Panc1 (cell line): Measurements from ENCODE around the gene TSC22D4. TPM values are rescaled to one million over a fixed set of nuclear protein-coding genes. Genes with fewer than 3 reads are reported as not detected.

Experiments
- ATAC-seq: fragments of 200-7000 bp; cut with Tn5 transposase; 2 replicates; pipeline ENCODE4 v1.9.1; 2020; ENCODE audit warnings: mild to moderate bottlenecking, moderate library complexity
- BruUV-seq: library from RNA; stranded (reverse); fragments of 400-500 nt; replicated peaks from 2 replicates; lab custom pipeline; 2021; lab: Mats Ljungman, UMichigan
- CTCF ChIA-PET: fragments of 300-600 bp; sonication (Branson Sonifier 250); formaldehyde crosslinking; loops from one replicate; lab custom pipeline; 2022; ENCODE audit warnings: antibody characterized with exemption; lab: Charles Lee
- POLR2A ChIA-PET: fragments of 300-600 bp; sonication (Branson Sonifier 250); formaldehyde crosslinking; loops from one replicate; lab custom pipeline; 2022; ENCODE audit warnings: antibody characterized with exemption; lab: Charles Lee
- DNase-seq: peaks from one replicate; pipeline ENCODE4 v3.0.0-alpha.2; 2010; ENCODE audit warnings: low read depth, low spot score
- H3K27ac ChIP-seq: 2 replicates; pipeline ENCODE4 v1.5.1; 2011; ENCODE audit warnings: mild to moderate bottlenecking, low read length, inconsistent platforms
- H3K27me3 ChIP-seq: fragments of 200-500 bp; sonication (Bioruptor generic); 2 replicates; pipeline ENCODE4 v1.6.0; 2014; ENCODE audit warnings: low read length, inconsistent platforms; ENCODE audit not compliant: control insufficient read depth, insufficient read depth
- H3K36me3 ChIP-seq: fragments of 200-500 bp; sonication (Bioruptor generic); 2 replicates; pipeline ENCODE4 v1.5.1; 2014; ENCODE audit warnings: inconsistent platforms, mild to moderate bottlenecking, low read length, moderate library complexity; ENCODE audit not compliant: control insufficient read depth, insufficient read depth
- H3K4me1 ChIP-seq: 2 replicates; pipeline ENCODE4 v1.5.1; 2011; ENCODE audit warnings: inconsistent platforms, mild to moderate bottlenecking, low read length, moderate library complexity; ENCODE audit not compliant: control insufficient read depth, insufficient read depth
- H3K4me3 ChIP-seq, 2 experiments: 2 replicates each; pipeline ENCODE4 v1.5.1; 2011 to 2012; ENCODE audit warnings: low read depth in 2 of 2, low read length in 2 of 2, mild to moderate bottlenecking in 2 of 2, inconsistent platforms in 1 of 2, moderate library complexity in 1 of 2
- H3K9me3 ChIP-seq: fragments of 200-500 bp; sonication (Bioruptor generic); 2 replicates; pipeline ENCODE4 v1.5.1; 2014; ENCODE audit warnings: low read depth, mild to moderate bottlenecking, inconsistent platforms, low read length, moderate library complexity; ENCODE audit not compliant: control insufficient read depth, insufficient read depth
- CTCF ChIP-seq: fragments of 450-650 bp; IDR thresholded peaks from 2 replicates; pipeline ENCODE4 v1.5.1; 2017; ENCODE audit warnings: mild to moderate bottlenecking
- POLR2AphosphoS5 ChIP-seq: IDR thresholded peaks from 2 replicates; pipeline ENCODE4 v1.6.1; 2012; ENCODE audit warnings: mild to moderate bottlenecking, low read depth, low read length, moderate library complexity
- REST ChIP-seq, 2 experiments: IDR thresholded peaks; 2 replicates each; pipeline ENCODE4 v1.6.1; 2011 to 2012; ENCODE audit warnings: low read depth in 2 of 2, control low read depth in 1 of 2, low read length in 1 of 2, mild to moderate bottlenecking in 1 of 2, moderate library complexity in 1 of 2; ENCODE audit not compliant: insufficient read depth in 1 of 2
- SIN3A ChIP-seq: IDR thresholded peaks from 2 replicates; pipeline ENCODE4 v1.6.1; 2012; ENCODE audit warnings: low read depth, mild to moderate bottlenecking, low read length, moderate library complexity, borderline replicate concordance; ENCODE audit not compliant: insufficient read depth
- TCF7L2 ChIP-seq: IDR thresholded peaks from 2 replicates; pipeline ENCODE4 v1.6.1; 2011; ENCODE audit warnings: mild to moderate bottlenecking, low read depth, low read length, inconsistent platforms
- in situ Hi-C: cut with HindIII; loops from 2 replicates; pipeline ENCODE4 v1.10.0; 2016; ENCODE audit warnings: low sequenced_read_pairs, low pct_unique_long_range_greater_than_20kb
- intact Hi-C: fragments of 100-400 bp; cut with micrococcal nuclease; formaldehyde crosslinking; loops from one replicate; pipeline ENCODE4 v1.10.0; 2022; ENCODE audit not compliant: unreplicated experiment
- total RNA-seq: library from RNA; stranded (reverse); gene quantifications from one replicate; pipeline ENCODE4 v1.2.1, GENCODE V29; 2021; ENCODE audit not compliant: unreplicated experiment

The TSC22D4 gene
- total RNA-seq, 1 experiment from 2014 or later = 82.6 TPM

- no peak for ATAC-seq
Observed at GRCh38 chr7:100426516-100426915, 52.5 kb downstream of the TSC22D4 start.

GRCh38 chr7:100425347-100425746 lies 53.7 kb downstream of the TSC22D4 start:
- in situ Hi-C loops (no loop called here), intact Hi-C loops (no loop called here)
- DNase-seq (no peak), ATAC-seq (no peak)
- H3K9me3 ChIP-seq = no peaks in the 10 kb centered on the region
- ChIA-PET POLR2A (no interaction called here), CTCF (no interaction called here)
- H3K27ac ChIP-seq = no peak overlapping the region
- H3K27me3 ChIP-seq = no peaks in the 10 kb centered on the region
- no peak for TF ChIP-seq CTCF
- TF ChIP-seq SIN3A = no peak
- no peak for TF ChIP-seq POLR2AphosphoS5
- no peak for TF ChIP-seq REST (IDR thresholded peaks at IDR 0.05; ENCODE audit: insufficient read depth in 1 of 2, low read depth in 2 of 2, low read length in 1 of 2)
- no peak overlapping the region for H3K4me3 ChIP-seq
- H3K4me1 ChIP-seq = peaks cover 5% of the 10 kb centered on the region
- H3K36me3 ChIP-seq = no peaks in the 10 kb centered on the region; the same call in 1 of the 2 replicates
- no TSS peak for BruUV-seq

More at GRCh38 chr7:100426516-100426915, 52.5 kb downstream of the TSC22D4 start:
- peaks cover 13% of the 10 kb centered on the region for H3K4me1 ChIP-seq
- H3K9me3 ChIP-seq = no peaks in the 10 kb centered on the region
- POLR2A ChIA-PET = no interaction called here
- no peaks in the 10 kb centered on the region for H3K27me3 ChIP-seq
- intact Hi-C loops (no loop called here), in situ Hi-C loops (no loop called here)
- CTCF ChIA-PET = no interaction called here
- no peak for DNase-seq
- no peak overlapping the region for H3K4me3 ChIP-seq
- H3K27ac ChIP-seq = no peak overlapping the region
- H3K36me3 ChIP-seq = no peaks in the 10 kb centered on the region; the same call in 1 of the 2 replicates
- no TSS peak for BruUV-seq
- no peak for TF ChIP-seq REST (IDR thresholded peaks at IDR 0.05; ENCODE audit: insufficient read depth in 1 of 2, low read depth in 2 of 2, low read length in 1 of 2)
- no peak for TF ChIP-seq SIN3A
- no peak for TF ChIP-seq POLR2AphosphoS5
- no peak for TF ChIP-seq CTCF
- TF ChIP-seq TCF7L2 = no peak
